DMS53 treated with DMSO at 0.1 percent for 48 hours (cell line): ENCODE results near the gene CEBPE.

Experiments
- DNase-seq: peaks from one replicate; lab custom pipeline; 2025; ENCODE audit not compliant: unreplicated experiment; lab: John Stamatoyannopoulos, UW

The CEBPE gene

GRCh38 chr14:23104591-23105347, 14.3 kb downstream of the CEBPE start, which contains the start of gene CIROP:
TSS of gene CIROP (minus strand) at chr14:23104989. CDS start at chr14:23104920, 69 bp downstream.
- no peak for DNase-seq

- DNase-seq, result no peak
These were observed 14.9 kb downstream of the CEBPE start for GRCh38 chr14:23104070-23104590.

DNA sequence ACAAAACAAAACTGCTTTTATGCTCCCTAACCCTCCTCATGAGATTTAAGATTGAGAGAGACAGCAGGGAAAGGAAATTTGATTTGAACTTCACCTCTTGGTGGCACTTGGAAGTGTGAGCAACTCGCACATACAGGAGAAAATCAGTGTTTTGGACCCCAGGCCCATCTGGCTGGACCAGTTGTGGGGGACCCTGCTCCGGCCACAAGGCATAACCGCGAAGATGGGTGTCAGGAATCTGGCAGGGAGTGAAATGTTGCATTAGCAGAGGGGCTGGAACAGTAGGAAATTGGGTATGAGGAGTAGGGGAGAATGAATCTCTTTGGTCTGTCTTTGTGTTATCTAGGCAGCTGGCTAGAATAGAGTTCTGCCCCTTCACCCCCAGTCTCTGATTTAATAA, 15.5 kb downstream of the CEBPE start:
- no peak for DNase-seq

- DNase-seq, result no peak
These were observed 16.3 kb downstream of the CEBPE start for GRCh38 chr14:23102801-23103200.

DNA sequence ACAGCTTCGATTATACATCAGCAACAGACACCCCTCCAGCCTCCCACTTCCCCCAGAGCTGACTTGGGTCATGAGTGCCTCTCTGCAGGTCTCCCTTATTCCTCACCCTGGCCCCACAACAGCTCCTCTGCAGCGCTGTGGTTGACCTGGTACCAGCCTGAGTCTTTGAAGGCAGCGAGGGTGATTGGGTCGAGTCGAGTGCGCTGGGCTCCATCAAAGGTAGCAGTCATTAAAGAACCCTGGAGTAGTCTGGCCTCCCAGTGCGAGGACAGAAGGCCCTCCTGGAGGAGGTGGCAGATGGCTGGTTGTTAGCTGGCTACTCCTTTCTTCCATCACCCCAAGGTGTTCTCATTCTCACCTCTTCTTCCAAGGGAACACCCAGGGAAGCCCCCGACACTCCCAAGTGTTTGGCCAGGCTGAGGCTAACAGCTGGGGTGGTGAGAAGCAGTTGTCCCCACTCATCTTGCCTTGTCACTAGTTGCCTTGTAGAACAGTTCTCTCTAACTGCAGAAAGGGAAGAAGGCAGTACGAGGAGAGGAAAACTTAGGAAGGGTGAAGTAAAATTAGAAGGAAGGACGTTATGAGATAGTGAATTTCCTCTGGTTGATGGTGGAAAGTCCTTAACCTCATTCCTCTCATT, 16.9 kb downstream of the CEBPE start:
- no peak for DNase-seq

- no peak for DNase-seq
These were observed 17.7 kb downstream of the CEBPE start for GRCh38 chr14:23101213-23101970.

DNA sequence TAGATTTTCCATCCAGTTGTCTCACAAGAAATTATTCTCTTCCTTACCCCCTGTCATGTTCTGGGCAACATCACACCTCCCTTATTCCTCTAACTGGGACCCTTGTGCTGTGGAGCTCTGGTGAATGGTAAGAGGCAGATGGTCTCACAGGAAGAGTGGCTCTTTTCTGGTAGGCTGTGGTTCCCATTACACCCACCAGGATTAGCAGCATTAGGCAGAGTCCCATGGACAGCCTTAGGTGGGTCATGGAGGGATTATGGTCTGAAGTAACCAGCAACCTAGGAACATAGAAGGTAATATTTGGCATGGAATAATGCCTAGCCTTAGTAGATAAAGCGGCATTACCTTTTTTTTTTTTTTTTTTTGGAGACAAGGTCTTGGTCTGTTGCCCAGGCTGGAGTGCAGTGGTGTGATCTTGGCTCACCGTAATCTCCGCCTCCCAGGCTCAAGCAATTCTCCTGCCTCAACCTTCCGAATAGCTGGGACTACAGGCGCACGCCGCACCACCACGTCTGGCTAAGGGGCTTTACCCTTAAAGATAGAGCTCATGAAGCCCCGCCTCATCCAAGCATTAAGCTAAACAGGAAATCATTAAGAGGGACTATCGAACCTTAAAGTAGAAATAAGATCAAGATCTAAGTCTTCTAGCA, 19.7 kb downstream of the CEBPE start:
- no peak for DNase-seq

DNA sequence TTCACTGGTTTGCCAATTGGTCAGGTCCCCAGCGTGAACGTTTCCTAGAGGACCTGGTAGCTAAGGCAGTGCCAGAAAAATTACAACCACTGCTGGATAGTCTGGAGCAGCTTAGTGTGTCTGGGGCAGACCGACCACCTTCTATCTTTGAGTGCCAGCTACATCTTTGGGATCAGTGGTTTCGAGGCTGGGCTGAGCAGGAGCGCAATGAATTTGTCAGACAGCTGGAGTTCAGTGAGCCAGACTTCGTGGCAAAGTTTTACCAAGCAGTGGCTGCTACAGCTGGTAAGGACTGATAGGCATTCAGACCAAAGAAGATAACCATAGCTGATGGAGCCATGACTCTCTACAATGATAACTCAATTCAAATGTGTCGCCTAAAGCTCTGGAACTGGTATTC, 21.3 kb downstream of the CEBPE start:
- DNase-seq, result no peak

DNA sequence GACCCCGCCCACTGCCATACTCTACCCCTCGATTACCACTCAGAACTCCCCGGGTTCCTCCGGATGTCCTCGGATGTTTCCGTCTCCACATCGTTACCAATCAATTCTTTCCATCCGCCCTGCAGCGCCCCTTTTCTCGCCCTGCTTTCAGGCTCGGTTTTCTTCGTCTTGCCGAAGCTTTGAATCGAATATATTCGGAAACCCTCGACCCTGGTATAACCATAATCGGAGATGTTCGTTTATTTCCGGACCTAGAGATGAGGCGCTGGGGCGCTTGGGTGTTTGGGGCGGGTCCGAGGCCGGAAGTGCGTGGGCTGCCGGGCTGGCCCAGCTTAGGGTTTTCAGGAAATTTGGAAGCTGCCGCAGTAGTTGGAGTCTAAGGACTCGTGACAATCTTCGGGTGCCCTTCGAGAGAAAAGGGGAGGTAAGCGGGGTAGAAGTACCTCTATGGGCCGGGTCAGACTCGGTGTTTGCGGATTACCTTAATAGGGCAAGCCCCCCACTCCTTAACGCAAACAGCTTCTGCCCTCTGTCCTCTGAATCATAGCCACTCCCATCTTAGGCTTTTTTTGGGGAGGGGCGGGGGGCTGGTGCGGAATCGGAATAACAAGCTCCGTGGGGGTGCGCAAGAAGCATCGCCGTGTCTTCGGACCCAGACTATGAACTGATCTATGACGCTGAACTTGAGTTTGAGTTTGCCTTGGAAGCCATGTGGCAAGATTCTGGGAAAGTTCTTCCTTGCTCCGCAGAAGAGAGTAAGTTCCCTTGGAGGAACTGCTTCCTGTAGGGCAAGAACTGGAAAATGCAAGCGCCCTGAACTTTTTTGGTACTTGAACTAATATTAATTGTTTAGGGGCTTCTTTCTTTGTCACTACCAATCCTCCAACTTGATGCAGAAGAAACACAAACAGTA, 23.6 kb downstream of the CEBPE start, which contains the start of gene C14orf119:
C14orf119 (plus strand) TSS at position 310 of the 913 bp plus-strand sequence. CDS start 2,154 bp downstream, outside the sequence.
- no peak for DNase-seq

DNA sequence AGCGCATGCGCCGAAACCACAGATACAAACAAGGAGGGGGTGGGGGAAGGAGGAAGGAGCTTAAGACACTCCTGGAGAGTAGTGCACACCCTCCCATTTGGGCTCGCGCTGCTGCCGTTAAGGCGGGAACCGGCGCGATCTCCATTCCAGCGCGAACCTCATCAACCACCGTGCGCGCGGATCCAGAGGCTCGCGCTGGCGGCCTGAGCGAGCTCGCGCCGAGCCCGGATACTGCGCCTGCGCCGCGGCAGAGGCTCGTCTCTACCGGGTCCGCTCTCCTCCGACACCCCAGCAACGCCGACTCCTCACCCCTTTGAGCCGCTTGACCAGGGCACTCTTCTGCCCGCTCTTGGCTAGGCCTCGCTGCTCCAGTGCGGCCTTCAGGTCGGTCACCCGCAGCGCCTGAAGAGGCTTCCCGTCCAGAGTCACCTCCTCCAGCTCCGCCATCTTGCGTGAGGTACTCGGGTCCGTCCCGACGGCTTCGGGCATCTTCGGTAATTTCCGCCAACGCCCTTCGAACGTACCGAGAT, 24.3 kb downstream of the CEBPE start, which contains the start of gene ACIN1:
ACIN1 (minus strand) TSS at position 471 of the 530 bp plus-strand sequence; CDS start at position 447, 24 bp downstream.
- no peak for DNase-seq

DNA sequence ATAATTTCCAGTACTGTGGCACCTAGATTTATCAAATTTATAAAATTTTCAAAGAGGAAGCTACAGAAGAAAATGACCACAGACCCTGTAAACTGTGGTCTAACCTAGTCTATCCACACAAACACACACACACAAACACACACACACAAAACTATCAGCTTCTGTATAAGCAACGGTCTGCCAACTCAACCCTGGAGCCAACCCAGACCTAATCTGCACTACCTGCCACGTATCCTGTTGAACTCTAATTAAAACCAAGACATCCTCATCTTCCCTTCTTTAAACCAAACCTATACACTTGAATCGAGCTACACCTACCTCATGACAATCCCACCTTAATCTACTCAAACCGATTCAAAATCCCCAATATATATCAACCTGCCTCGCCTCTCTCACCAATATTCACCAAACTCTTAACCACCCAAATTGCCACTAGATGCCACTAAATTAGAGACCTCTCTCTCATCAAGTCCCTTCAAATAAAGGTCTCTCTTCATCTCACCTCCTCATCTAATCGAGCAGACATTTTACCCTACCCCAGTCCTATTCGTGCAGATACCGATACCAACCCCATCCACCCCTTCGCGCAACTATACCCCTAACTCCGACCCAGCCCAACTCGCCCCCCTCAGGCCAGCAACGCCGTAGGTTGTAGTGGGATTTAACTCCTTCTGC, 24.9 kb downstream of the CEBPE start:
- DNase-seq, result no peak

GRCh38 chr14:23093526-23093925, 25.5 kb downstream of the CEBPE start:
- no peak for DNase-seq

DNA sequence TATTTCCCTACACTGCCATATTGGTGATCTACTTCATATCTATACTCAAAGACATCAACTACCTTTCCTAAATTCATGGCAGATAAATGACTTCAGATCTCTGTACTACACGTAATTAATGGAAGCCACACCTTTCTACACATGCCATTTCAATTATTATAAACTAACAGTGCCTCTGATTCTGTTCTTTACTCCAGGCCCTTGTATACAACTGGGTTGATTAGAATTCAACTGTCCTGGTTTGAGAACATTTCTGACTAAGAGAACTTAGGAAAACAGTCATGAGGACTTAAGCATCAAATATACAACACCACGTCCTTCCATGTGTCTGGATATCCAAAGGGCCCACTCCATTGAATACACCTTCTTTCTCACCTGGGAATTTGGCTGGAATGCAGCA, 26.0 kb downstream of the CEBPE start:
- no peak for DNase-seq

- DNase-seq, result no peak
These were observed 27.5 kb downstream of the CEBPE start for GRCh38 chr14:23091294-23092225.

DNA sequence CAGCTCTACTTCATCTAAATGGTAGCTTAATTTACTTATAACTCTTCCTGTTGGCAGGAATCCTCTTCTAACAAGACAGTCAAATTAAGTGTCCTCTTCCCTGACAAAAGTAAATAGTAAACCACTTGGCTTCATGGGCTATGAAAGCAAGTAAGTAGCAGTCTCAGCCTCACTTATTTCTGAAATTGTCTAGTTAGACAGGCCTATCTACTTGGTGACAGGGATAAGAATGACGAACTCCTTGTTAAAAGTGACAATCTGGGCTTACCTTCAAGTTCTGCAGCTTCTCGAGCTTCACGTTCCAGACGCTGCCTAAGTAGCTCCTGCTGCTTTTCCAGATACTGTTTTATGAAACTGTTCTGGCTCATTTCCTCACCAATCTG, 28.8 kb downstream of the CEBPE start:
- DNase-seq, result no peak

GRCh38 chr14:23089498-23090253, 29.4 kb downstream of the CEBPE start:
- DNase-seq, result no peak

GRCh38 chr14:23086565-23086964, 32.5 kb downstream of the CEBPE start:
- no peak for DNase-seq
